Kidney (tissue), 14 donors: ENCODE measurements around the gene FAM221A. TPM values are rescaled to one million over a fixed set of nuclear protein-coding genes. Genes with fewer than 3 reads are reported as not detected.

ENCODE experiments used
- DNase-seq, 5 donors: peaks; one replicate each; pipeline ENCODE4 v3.0.0-alpha.2; 2013 to 2020
- FAIRE-seq: peaks from 2 replicates; lab custom pipeline; 2012; peaks lifted over from hg19 to GRCh38; lab: Jason Lieb, UNC
- H3K27ac ChIP-seq, 2 donors: one replicate each; pipeline ENCODE4 v1.7.0; 2013; ENCODE audit warnings: low read depth in 2 of 2, low read length in 2 of 2, inconsistent platforms in 1 of 2
- H3K27me3 ChIP-seq: one replicate; pipeline ENCODE4 v1.7.1; 2013; ENCODE audit warnings: low read length, inconsistent platforms; ENCODE audit not compliant: control insufficient read depth, insufficient read depth
- H3K36me3 ChIP-seq, 3 donors: one replicate each; pipeline versions ENCODE4 v1.7.0 to v1.7.1; 2013; ENCODE audit warnings: low read length in 3 of 3, control low read depth in 1 of 3, inconsistent platforms in 1 of 3; ENCODE audit not compliant: insufficient read depth in 3 of 3, control insufficient read depth in 2 of 3
- H3K4me1 ChIP-seq, 3 donors: one replicate each; pipeline versions ENCODE4 v1.7.0 to v1.7.1; 2013; ENCODE audit warnings: low read length in 3 of 3, inconsistent platforms in 1 of 3, low read depth in 1 of 3; ENCODE audit not compliant: control insufficient read depth in 2 of 3, insufficient read depth in 2 of 3
- H3K4me3 ChIP-seq, 3 donors: one replicate each; pipeline versions ENCODE4 v1.7.0 to v1.8.1; 2013; ENCODE audit warnings: low read length in 3 of 3, control low read depth in 1 of 3, inconsistent platforms in 1 of 3
- H3K9ac ChIP-seq, 3 donors: one replicate each; pipeline versions ENCODE4 v1.7.0 to v1.7.1; 2013; ENCODE audit warnings: low read length in 3 of 3, control low read depth in 1 of 3, inconsistent platforms in 1 of 3
- H3K9me3 ChIP-seq, 3 donors: one replicate each; pipeline versions ENCODE4 v1.7.0 to v1.7.1; 2013; ENCODE audit warnings: low read length in 3 of 3, control low read depth in 1 of 3, inconsistent platforms in 1 of 3; ENCODE audit not compliant: control insufficient read depth in 2 of 3, insufficient read depth in 1 of 3
- intact Hi-C: fragments of 100-400 bp; cut with DNase I; formaldehyde crosslinking; loops from one replicate; pipeline ENCODE4 v1.11.1; 2022
- polyA plus RNA-seq: library from polyadenylated mRNA; stranded (reverse); fragments of 350-450 nt; fragmentation: Illumina TruSeq; extraction: RNeasy Lipid Tissue Mini Kit (QIAGEN cat#74804); gene quantifications from one replicate; pipeline ENCODE4 v1.2.3, GENCODE V29; 2014; ENCODE audit warnings: low read depth, low replicate concordance; ENCODE audit not compliant: insufficient read depth
- total RNA-seq: library from RNA; stranded (reverse); fragmentation: NEBNext Ultra II Directional; extraction: Animal tissue kit (Norgen Biotek cat#: 25700); gene quantifications from one replicate; pipeline ENCODE4 v1.2.1, GENCODE V29; 2021
- TF ChIP-seq, protein P1 (sequence below): IDR thresholded peaks from 3 replicates; pipeline ENCODE4 v1.5.1; 2012; ENCODE audit warnings: mild to moderate bottlenecking, moderate library complexity, borderline replicate concordance; ENCODE audit not compliant: insufficient read depth; ENCODE audit errors: extremely low read depth
- donor health status: control.
- donor health status: control.
- donor health status: control.
- donor health status: control.
- donor health status: control.
- donor health status: DM: yes; HTN: yes; CAD: no.
- donor health status: Normal renal cell carcinoma (clear cell type).

FAM221A gene
- total and polyA plus RNA-seq, 2 donors from 2014 or later, result 8.6 to 8.7 TPM

DNA sequence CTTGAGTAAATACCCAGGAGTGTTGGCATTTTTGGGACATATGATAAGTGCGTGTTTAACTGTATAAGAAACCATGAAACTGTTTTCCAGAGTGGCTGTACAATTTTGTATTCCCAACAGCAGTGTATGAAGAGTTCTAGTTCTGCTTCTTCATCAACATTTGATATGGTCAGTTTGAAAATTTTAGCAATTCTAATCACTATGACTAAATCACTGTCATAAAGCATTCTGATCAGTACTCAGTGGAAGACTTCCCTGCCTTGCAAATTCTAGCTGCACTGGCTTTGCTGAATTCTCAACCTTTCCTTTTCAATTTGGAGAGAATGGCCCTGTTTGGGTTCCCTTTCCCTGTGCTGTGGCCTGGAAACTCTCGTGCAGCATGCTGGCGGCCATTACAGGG is 18.6 kb upstream of the FAM221A start:
- no peaks in the 10 kb centered on the region for H3K27me3 ChIP-seq
- H3K9me3 ChIP-seq, result peaks cover 0 to 2% (median 0%) of the 10 kb centered on the region in 3 donors
- TF ChIP-seq, protein P1, sequence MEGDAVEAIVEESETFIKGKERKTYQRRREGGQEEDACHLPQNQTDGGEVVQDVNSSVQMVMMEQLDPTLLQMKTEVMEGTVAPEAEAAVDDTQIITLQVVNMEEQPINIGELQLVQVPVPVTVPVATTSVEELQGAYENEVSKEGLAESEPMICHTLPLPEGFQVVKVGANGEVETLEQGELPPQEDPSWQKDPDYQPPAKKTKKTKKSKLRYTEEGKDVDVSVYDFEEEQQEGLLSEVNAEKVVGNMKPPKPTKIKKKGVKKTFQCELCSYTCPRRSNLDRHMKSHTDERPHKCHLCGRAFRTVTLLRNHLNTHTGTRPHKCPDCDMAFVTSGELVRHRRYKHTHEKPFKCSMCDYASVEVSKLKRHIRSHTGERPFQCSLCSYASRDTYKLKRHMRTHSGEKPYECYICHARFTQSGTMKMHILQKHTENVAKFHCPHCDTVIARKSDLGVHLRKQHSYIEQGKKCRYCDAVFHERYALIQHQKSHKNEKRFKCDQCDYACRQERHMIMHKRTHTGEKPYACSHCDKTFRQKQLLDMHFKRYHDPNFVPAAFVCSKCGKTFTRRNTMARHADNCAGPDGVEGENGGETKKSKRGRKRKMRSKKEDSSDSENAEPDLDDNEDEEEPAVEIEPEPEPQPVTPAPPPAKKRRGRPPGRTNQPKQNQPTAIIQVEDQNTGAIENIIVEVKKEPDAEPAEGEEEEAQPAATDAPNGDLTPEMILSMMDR, result no peak
- no peak overlapping the region for H3K27ac ChIP-seq
- FAIRE-seq (no peak), DNase-seq (no peak)
- no peaks in the 10 kb centered on the region for H3K36me3 ChIP-seq
- no peak overlapping the region for H3K9ac ChIP-seq
- H3K4me3 ChIP-seq, result no peak overlapping the region
- no peaks in the 10 kb centered on the region for H3K4me1 ChIP-seq
- intact Hi-C loops, result no loop called here

DNA sequence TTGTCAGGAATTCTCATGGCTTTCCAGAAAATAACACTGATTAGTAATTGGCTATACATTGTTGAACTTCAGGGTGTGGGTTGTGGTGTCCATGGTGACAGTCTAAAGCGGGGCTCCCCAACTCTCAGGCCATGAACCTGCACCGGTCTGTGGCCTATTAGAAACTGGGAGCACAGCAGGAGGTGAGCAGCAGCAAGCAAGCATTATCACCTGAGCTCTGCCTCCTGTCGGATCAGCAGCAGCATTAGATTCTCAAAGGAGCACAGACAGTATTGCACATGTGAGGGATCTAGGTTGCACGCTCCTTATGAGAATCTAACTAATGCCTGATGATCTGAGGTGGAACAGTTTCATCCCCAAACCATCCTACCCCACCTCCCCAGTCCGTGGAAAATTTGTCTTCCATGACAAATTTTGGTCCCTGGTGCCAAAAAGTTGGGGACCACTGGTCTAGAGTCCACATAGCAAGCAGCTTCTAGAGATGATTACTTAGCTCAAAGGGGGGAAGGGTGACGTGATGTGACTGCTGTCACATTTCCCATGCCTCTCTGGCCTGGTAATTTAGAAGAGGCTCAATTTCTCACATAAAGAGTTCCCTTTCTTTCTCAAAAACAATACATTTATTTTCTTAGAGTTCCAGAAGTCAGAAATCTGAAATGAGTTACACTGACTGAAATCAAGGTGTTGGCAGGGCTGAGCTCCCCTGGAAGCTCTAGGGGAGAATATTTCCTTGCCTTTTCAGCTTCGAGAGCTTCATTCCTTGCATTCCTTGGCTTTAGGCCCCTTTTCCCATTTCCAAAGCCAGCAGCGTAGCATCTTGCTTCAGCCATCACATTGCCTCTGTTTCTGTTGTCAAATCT is 17.6 kb upstream of the FAM221A start:
- Histone ChIP-seq H3K27me3 (no peaks in the 10 kb centered on the region), H3K36me3 (no peaks in the 10 kb centered on the region), H3K9ac (no peak overlapping the region), H3K4me1 (no peaks in the 10 kb centered on the region), H3K4me3 (no peak overlapping the region), H3K9me3 (peaks cover 0 to 2% (median 0%) of the 10 kb centered on the region in 3 donors), H3K27ac (no peak overlapping the region)
- FAIRE-seq (no peak), DNase-seq (no peak)
- intact Hi-C loops, result no loop called here
- TF ChIP-seq, protein P1, result no peak

DNA sequence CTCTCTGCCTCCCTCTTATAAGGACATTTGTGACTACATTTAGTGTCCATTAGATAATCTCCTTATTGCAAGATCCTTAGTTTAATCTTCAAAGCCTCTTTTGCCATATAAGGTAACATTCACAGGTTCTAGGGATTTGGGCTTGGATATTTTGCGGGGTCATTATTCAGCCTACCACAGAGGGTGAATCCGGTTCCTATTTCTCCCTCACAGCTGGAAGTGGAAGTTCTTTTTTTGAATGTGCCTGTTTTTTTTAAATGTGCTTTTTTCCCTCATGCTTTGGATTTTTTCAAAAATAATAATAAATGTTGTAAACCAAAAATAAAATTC is 17.1 kb upstream of the FAM221A start:
- H3K4me1 ChIP-seq, result no peaks in the 10 kb centered on the region
- FAIRE-seq, result no peak

More for the DNA sequence above, 17.1 kb upstream of the FAM221A start:
- Histone ChIP-seq H3K27me3 (no peaks in the 10 kb centered on the region), H3K36me3 (no peaks in the 10 kb centered on the region), H3K27ac (no peak overlapping the region), H3K9me3 (peaks cover 0 to 2% (median 0%) of the 10 kb centered on the region in 3 donors), H3K9ac (no peak overlapping the region), H3K4me3 (no peak overlapping the region)
- intact Hi-C loops, result no loop called here
- no peak for DNase-seq
- TF ChIP-seq, protein P1, result no peak
